ENCODE measurements around the gene CDH12.

DNA sequence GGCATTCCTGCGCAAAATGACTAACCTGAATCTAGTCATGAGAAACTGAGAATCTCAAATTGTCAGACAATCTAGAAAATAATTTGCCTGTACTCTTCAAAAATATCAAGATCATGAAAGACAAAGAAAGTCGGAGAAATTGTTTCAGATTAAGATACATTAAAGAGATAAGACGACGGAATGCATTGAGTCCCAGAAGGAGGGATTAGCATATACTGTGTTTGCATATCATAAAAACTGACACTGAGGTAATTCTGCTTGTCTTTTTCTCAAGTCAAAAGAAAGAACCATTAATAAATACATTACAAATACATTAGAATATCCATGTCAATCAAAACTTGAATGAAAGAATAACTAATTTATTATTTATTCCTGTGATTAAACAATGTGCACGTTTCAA lies 88.4 kb downstream of the CDH12 start:
- TF ChIP-seq, protein P1, sequence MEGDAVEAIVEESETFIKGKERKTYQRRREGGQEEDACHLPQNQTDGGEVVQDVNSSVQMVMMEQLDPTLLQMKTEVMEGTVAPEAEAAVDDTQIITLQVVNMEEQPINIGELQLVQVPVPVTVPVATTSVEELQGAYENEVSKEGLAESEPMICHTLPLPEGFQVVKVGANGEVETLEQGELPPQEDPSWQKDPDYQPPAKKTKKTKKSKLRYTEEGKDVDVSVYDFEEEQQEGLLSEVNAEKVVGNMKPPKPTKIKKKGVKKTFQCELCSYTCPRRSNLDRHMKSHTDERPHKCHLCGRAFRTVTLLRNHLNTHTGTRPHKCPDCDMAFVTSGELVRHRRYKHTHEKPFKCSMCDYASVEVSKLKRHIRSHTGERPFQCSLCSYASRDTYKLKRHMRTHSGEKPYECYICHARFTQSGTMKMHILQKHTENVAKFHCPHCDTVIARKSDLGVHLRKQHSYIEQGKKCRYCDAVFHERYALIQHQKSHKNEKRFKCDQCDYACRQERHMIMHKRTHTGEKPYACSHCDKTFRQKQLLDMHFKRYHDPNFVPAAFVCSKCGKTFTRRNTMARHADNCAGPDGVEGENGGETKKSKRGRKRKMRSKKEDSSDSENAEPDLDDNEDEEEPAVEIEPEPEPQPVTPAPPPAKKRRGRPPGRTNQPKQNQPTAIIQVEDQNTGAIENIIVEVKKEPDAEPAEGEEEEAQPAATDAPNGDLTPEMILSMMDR (IDR thresholded peaks at IDR 0.05; ENCODE audit: low read depth, low read length, missing input control): no peak
- no peak for TF ChIP-seq SP1 (IDR thresholded peaks at IDR 0.05)
- no peak for TF ChIP-seq TAF1 (conservative IDR thresholded peaks at IDR 0.05)
- TF ChIP-seq, protein P2, sequence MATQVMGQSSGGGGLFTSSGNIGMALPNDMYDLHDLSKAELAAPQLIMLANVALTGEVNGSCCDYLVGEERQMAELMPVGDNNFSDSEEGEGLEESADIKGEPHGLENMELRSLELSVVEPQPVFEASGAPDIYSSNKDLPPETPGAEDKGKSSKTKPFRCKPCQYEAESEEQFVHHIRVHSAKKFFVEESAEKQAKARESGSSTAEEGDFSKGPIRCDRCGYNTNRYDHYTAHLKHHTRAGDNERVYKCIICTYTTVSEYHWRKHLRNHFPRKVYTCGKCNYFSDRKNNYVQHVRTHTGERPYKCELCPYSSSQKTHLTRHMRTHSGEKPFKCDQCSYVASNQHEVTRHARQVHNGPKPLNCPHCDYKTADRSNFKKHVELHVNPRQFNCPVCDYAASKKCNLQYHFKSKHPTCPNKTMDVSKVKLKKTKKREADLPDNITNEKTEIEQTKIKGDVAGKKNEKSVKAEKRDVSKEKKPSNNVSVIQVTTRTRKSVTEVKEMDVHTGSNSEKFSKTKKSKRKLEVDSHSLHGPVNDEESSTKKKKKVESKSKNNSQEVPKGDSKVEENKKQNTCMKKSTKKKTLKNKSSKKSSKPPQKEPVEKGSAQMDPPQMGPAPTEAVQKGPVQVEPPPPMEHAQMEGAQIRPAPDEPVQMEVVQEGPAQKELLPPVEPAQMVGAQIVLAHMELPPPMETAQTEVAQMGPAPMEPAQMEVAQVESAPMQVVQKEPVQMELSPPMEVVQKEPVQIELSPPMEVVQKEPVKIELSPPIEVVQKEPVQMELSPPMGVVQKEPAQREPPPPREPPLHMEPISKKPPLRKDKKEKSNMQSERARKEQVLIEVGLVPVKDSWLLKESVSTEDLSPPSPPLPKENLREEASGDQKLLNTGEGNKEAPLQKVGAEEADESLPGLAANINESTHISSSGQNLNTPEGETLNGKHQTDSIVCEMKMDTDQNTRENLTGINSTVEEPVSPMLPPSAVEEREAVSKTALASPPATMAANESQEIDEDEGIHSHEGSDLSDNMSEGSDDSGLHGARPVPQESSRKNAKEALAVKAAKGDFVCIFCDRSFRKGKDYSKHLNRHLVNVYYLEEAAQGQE (IDR thresholded peaks at IDR 0.05): no peak
- TF ChIP-seq, protein P3, sequence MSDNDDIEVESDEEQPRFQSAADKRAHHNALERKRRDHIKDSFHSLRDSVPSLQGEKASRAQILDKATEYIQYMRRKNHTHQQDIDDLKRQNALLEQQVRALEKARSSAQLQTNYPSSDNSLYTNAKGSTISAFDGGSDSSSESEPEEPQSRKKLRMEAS (IDR thresholded peaks at IDR 0.05): no peak
- TF ChIP-seq, protein P4, sequence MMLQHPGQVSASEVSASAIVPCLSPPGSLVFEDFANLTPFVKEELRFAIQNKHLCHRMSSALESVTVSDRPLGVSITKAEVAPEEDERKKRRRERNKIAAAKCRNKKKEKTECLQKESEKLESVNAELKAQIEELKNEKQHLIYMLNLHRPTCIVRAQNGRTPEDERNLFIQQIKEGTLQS (IDR thresholded peaks at IDR 0.05): no peak
- no peak for TF ChIP-seq GABPA (IDR thresholded peaks at IDR 0.05 in 1 of 2, conservative IDR thresholded peaks at IDR 0.05 in 1 of 2)
- TF ChIP-seq RXRA (IDR thresholded peaks at IDR 0.05): no peak
